Fibroblast of skin of right quadriceps (primary cell): ENCODE measurements around the gene IL31.
"Not testable (repeated sequence)": the region's sequence is repeated elsewhere in the genome, so short reads cannot be mapped to it uniquely, and the experiment has no call there.

ENCODE experiments used
- DNase-seq: peaks from one replicate; pipeline ENCODE4 v3.0.0-alpha.2; 2013

The IL31 gene

DNA sequence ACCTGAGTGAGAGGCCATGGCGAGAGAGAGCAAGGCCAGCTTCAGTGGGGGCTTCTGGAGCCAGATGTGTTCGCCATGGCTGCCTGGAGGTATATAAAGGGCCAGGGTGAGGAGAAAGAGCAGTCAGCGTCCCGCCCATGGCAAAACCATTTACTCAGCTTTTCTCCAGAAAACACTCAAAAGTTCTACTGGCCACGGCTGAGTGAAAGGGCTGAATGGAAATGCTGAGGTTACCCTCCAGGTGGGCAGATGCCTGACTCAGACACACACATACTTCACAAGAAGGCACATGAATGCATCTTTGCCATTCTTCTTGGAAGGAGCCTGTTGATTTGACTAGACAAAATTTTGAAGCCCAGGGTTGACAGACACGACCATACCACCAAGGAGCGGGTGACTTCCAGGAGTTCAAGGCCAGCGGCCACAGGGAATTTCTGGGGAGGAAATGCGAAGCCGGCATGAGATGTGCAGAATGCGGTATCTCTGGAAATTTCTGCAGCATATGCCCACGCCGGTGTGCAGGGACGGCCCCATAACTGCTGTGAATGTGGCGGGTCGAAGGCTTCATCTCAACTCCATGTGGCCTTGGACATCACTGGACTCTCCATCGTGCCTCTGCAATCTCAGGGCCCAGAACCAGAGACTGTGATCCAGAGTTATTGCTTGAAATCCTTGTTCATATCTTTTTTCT is at the start of gene IL31:
TSS of gene IL31 (minus strand) at position 67 of the 691 bp plus-strand sequence. CDS start at position 18, 49 bp downstream.
- no peak for DNase-seq

DNA sequence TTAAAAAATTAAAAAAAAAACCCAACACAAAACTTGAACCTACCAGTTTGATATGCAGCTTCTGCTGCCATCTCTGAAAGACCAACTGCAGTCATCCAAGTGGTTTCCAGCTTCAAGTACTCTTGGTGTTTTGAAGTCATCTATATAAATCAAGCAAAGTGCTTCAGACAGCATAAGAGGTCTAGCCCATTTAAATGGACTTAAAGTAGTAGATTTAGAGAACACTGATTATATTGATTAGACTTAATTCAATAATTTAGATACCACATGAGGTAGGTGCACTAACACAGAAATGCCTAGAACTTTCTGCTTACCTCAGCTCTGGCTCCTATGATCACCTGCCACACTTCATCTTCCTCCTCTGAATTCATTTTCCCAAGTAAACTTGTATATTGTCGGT is 42.4 kb upstream of the IL31 start:
- no peak for DNase-seq

DNA sequence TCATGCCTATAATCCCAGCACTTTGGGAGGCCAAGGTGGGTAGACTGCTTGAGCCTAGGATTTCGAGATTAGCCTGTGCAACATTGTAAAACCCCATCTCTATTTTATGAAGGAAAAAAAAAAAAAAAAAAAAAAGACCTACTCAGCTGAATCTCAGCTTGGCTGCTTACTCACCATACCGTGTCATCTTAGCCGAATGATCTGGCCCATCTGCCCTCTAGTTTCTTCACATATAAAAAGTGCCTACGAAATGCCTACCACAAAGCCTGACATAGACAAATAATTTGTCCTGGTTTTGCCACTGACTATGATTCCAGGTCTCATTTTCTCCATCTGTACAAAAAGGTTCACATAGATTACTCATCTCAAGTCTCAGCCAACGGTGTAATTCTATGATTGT is 41.8 kb upstream of the IL31 start:
- DNase-seq, result no peak

DNA sequence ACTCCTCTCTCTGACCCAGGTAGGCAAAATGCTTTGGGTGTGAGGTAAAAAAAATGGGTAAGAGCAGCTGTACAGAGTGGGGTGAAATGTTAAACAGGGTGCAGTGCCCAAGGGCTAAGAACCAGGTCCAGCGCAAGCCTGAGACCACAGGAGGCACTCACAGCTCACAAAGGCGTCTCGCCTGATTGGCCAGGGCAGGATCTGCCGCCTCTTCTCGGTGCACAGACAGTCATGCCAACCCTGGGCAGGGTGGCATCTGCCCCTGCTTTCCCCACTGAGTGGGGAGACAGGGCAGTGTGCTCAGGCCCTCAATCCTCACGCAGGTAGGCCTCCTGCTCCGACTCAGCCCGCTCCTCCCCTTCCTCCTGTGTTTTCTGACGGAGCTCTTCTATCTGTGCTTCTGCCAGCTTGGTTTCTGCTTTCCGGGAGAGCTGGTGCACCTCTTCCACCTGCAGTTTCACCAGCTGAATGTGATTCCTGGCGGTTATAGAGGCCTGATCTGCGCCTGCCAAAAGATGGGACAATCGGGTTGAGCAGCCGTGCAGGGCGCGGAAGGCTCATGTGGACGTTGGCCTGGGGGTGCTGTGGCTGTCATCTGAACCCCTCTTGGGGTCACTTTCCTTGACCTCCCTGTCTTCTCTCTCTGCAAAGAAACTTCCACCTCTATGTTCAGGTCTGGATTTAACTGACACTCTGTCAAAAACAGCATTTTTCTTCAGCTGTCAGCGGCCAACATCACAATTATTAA is 34.2 kb upstream of the IL31 start:
- DNase-seq, result no peak

DNA sequence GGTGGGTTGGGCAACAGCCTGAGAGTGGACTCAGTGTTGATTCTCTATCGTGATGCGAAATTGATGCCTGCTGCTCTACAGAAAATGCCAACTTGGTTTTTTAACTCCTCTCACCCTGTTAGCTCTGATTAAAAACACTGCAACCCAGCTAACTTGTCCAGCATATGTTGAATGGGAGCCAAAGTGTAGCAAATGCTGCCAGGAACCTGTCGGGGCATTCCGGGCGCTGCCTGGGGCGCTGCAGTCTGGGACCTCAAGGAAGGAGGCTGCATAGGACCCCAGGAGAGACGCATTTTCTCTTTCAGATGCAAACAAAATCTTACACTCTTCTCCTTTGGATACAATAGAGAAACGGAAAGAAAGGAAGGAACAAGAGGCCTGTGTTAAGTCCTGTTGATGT is 33.4 kb upstream of the IL31 start:
- no peak for DNase-seq

GRCh38 chr12:122206976-122207375 is 33.0 kb upstream of the IL31 start:
- no peak for DNase-seq

DNA sequence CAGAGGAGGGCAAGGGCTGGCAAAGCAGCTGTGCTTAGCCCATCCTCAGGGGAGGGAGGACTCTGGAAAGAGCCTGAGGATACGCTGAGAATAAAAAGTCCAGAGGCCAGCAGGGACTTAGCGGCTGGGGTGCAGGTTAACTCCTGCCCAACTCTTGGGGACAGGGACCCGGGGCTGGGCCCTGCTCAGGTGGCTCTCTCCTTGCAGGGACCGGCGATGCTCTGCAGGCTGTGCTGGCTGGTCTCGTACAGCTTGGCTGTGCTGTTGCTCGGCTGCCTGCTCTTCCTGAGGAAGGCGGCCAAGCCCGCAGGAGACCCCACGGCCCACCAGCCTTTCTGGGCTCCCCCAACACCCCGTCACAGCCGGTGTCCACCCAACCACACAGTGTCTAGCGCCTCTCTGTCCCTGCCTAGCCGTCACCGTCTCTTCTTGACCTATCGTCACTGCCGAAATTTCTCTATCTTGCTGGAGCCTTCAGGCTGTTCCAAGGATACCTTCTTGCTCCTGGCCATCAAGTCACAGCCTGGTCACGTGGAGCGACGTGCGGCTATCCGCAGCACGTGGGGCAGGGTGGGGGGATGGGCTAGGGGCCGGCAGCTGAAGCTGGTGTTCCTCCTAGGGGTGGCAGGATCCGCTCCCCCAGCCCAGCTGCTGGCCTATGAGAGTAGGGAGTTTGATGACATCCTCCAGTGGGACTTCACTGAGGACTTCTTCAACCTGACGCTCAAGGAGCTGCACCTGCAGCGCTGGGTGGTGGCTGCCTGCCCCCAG is 32.3 kb upstream of the IL31 start:
- DNase-seq, result no peak

DNA sequence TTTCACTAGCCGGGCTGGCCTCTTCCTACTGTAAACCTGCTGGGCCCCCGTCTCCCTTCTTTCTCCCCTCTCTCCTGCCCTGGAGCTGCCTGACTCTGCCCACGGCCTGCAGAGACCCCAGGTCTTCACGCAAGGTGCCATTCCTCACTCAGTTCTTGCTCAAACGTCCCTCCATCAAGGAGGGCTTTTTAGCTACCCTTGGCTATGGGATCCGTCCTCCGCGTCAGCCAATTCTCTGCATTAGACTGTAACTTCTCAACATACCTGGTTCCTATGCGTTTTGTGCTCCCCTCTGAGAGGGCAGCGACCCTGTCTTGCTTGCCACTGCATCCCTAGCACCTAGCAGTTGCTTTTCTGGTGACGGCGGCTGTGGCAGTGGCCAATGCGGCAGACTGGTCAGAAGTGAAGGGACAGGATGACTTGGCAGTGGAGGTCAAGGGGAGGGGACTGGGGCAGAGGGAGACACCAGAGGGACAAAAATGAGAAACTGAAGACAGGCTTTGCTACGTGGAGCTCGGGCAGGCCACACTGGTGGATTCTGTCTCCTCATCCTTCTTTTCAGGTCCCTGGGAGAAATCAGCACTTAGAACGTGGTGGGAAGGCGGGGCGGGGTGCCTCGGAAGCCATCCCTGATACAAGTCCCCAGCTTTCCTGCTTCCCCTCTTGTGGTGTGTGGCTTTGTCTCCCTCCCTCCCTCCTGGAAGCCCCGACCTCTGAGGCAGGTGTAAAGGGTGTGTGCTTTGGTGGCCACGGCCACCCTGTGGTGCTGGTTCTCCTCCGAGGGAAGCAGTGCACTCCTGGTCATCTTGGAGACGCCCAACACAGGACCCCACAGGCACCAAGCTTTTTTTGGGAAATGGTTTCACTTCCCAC is 31.3 kb upstream of the IL31 start:
- no peak for DNase-seq

- no peak for DNase-seq
Observed at GRCh38 chr12:122204167-122205052, 30.4 kb upstream of the IL31 start.

DNA sequence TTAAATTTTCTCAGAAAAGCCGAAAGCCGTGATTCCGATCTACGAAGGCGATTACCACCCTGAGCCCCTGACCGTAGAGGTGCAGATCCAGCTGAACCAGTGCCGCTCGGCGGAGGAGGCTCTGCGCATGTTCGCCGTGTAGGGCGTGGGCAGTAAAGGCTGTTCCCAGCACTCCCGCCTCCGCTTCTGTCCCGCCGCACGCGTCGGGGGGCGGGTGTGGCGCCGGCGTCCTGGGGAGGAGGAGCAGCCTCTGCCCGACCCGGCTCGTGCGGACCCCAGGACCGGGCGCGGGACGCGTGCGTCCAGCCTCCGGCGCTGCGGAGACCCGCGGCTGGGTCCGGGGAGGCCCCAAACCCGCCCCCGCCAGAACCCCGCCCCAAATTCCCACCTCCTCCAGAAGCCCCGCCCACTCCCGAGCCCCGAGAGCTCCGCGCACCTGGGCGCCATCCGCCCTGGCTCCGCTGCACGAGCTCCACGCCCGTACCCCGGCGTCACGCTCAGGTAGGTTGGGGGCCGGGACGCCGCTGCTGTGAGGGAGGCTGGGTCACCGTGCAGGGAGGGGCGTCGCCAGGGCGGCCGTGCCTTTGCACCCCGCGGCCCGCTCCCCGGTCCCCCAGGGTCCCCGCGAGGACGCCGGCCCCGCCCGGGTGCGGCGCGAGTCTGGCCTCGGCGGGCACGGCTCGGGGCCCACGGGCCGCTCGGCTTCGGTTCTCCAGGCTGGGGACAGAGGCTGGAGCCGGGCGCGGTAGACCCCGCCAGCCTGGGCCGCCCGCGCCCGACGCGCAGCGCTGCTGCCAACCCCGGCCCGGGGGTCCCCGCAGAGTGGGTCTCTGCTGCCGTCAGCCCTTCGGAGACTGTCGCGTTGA is 29.5 kb upstream of the IL31 start, which contains the start of gene B3GNT4:
TSS of gene B3GNT4 (plus strand) at position 409 of the 866 bp plus-strand sequence. CDS start 910 bp downstream, outside the sequence.
- peak; percentile 41 for DNase-seq

DNA sequence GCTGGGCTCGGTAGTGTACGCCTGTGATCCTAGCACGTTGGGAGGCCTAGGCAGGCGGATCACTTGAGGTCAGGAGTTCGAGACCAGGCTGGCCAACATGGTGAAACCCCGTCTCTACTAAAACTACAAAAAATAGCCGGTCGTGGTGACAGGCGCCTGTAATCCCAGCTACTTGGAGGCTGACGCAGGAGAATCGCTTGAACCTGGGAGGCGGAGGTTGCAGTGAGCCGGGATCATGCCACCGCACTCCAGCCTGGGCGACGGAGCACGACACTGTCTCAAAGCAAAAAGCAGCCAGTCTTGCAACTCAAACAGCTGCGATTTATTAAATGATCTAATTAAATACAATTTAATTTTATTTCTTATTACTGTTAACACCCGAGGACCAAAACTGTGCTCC is 28.8 kb upstream of the IL31 start:
- not testable (repeated sequence) for DNase-seq

GRCh38 chr12:122202017-122202416 is 28.0 kb upstream of the IL31 start:
- peak; percentile 15 for DNase-seq

DNA sequence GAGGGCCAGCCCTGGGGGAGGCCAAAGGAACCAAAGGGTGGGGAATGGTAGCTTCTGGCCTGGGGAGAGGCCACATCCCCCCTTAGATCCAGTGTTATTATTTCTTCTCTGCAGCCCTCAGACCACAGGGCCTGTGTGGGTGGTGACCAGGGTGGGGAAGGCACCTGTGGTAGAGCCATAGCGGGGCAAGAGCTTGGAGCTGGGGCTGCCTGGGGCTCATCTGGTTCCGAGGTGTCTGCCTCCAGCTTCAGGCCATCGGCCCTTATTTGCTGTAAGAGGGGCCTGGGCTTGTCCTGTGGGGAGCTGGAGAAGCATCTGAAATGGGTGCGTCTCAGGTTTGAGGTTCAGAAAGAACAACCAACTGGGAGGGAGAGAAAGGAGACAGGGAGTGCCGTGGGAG is 27.4 kb upstream of the IL31 start:
- DNase-seq, result no peak

DNA sequence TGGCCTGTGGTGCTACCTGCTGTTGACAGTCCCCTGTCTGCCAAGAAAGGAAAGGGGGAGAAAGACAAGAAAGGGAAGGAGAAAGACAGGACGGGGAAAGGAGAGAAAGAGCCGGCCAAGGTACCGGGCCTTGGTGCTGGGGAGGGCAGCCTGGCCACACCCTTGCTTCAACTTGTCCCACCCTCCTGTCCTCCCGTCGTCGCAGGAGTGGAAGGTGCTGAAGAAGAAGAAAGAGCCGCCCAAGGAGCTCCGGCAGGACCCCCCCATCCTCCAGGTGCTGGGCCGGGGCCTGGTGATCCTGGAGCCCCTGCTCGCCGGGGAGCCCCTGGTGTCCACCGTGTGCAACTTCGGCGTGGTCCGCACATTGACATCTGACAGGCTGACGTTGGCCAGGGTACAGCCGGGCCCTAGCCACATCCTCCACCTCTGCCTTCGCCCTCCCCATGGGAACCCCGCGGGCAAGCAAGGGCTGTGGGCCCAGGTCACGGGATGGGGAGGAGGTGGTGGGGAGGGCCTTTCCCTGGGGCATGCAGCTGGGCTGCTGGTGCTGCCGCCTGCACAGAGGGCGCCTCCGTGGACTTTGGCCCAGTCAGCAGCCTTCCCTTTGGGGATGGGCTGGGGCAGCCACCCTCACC is 26.6 kb upstream of the IL31 start:
- no peak for DNase-seq

DNA sequence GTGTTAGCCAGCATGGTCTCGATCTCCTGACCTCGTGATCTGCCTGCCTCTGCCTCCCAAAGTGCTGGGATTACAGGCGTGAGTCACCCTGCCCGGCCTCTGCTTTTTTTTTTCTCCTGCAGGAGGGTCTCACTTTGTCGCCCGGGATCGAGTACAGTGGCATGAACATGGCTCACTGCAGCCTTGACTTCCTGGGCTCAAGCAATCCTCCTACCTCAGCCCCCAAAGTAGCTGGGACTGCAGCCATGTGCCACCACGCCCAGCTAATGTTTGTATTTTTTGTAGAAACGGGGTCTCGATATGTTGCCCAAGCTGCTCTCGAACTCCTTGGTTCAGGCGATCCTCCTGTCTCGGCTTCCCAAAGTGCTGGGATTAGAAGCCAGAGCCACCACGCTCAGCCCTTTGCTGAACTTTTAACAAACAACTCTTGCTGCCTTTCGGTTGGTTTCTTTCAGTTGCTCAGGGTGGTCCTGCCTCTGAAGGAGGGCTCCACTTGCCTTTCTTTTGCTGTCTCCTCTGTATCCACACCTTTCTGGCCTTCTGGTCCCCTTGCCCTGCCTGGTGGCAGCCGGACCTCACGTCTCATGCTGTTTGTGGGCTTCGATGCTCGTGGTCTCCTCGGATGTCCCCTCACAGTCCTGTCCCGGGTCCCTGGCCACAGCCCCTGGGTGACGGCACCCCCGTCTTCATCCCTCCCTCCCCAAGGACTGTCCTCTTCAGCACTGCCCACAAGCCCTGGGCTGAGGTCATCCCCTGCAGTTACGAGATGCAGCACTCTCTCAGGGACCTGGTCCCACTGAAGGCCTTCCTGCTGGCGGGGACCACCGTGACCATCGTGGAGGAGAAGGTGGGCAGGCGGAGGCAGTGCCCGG is 25.7 kb upstream of the IL31 start:
- no peak for DNase-seq

DNA sequence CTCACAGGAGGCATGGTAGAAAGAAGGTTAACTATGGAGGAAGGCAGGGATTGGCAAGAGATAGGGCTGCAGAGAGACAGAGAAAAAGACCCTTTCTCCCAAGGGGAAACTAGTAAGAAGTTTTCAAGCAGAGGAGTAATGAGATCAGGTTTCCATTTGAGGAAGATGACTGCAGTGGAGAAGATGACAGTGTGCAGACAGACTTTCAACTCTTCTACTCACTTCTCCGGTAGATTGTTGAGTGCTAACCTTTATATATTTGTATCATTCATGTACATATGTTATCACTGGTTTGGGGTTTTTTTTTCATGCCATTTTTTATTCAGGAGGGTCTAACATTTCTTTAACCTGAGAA is 23.6 kb upstream of the IL31 start:
- DNase-seq, result no peak

GRCh38 chr12:122195405-122195804 is 21.4 kb upstream of the IL31 start:
- no peak for DNase-seq

DNA sequence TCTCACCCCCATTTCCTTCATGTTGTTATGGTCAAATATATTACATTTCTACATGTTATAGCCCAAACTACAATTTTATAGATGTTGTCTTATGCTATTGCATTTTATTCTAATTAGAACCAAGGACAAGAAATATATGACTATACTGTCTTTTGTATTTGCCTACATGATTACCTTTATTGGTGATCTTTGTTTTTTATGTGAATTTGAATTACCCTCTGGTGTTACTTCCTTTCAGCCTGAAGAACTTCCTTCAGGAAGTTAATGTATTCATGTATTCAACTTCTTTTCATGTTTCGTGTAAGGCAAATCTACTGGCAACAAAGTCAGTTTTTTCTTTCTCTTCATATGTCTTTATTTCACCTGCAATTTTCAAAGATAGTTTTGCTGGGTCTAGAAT is 20.8 kb upstream of the IL31 start:
- no peak for DNase-seq

GRCh38 chr12:122192441-122192840 is 18.4 kb upstream of the IL31 start:
- DNase-seq, result no peak
